Inflammatory macrophage treated with lipopolysaccharide for 1 hour (primary cell): ENCODE measurements around the gene RHEB.

Experiments used
- DNase-seq, 2 donors: peaks; one replicate each; pipeline ENCODE4 v3.0.0-alpha.2; 2020 to 2022

RHEB gene

DNA sequence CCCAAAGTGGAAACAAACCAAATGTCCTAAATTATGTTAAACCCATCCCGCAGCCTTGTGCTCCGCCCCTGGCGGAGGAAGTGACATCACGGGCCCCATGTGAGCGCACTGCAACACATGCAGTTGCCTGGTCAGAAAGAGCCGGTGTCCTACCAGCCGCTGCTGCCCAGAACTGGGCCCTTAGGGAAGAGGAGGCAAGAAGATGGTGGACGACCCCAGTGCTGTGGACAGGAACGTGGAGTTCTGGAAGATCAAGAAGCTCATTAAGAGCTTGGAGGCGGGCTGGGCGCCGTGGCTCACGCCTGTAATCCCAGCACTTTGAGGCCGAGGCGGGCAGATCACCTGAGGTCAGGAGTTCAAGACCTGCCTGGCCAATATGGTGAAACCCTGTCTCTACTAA lies 18.0 kb downstream of the RHEB start:
- no peak for DNase-seq

DNA sequence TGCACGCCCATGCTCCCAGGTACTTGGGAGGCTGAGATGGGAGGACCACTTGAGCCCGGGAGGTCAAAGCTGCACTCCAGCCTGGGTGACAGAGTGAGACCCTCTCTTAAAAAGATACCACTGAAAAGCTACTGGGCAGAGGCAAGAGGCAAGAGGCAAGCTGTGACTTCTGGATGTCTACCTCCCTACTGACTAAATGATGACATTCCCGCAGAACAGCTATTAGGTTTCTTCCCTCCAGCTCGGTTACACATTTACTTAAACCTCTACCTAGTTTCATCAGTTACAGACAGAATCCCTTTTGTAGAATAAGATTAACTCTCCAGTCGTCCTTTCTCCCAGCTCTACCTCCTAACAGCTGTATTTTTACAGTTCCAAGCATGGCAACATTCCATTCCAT lies 21.2 kb downstream of the RHEB start:
- DNase-seq, result no peak

DNA sequence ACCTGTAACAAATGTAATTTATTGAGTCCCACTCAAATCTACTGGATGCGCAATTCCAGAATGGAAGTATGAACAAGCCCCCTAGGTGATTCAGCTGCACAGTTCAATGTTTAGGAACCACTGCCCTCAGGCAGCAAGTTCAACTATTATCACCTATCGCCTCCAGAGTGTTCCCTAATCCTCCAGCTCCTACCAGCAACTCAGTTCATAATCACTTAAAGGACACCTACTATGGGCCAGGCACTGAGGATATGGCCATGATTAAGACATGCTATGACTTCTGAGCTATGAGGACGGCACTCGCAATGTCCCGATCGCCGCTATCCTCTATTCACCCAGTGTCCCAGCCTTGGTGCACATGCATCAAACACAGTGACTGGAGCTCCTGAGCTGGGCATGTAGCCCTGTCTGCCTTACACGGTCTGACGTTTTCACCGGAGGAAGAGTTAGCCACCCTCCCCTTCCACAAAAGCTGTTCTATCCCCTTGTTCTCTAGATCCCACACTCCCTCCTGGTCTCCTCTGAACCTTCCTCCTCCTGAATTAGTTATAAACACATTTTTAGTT lies 22.3 kb downstream of the RHEB start:
- no peak for DNase-seq

DNA sequence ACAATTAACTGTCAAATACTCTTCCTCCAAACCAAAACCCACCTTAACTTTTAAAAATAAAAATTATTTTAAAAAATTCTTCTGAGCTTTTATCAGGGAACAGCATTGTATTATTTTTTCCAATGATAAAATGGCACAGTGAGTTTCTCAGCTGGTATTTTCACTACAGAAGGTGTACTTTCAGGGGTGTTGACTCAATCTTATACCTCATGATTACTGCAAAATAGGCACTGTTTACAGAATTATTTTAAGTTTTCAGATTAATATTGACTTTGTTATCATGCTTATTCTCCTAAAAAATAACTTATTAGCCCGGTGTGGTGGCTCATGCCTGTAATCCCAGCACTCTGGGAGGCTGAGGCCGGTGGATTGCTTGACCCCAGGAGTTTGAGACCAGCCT lies 24.3 kb downstream of the RHEB start:
- DNase-seq, result no peak

DNA sequence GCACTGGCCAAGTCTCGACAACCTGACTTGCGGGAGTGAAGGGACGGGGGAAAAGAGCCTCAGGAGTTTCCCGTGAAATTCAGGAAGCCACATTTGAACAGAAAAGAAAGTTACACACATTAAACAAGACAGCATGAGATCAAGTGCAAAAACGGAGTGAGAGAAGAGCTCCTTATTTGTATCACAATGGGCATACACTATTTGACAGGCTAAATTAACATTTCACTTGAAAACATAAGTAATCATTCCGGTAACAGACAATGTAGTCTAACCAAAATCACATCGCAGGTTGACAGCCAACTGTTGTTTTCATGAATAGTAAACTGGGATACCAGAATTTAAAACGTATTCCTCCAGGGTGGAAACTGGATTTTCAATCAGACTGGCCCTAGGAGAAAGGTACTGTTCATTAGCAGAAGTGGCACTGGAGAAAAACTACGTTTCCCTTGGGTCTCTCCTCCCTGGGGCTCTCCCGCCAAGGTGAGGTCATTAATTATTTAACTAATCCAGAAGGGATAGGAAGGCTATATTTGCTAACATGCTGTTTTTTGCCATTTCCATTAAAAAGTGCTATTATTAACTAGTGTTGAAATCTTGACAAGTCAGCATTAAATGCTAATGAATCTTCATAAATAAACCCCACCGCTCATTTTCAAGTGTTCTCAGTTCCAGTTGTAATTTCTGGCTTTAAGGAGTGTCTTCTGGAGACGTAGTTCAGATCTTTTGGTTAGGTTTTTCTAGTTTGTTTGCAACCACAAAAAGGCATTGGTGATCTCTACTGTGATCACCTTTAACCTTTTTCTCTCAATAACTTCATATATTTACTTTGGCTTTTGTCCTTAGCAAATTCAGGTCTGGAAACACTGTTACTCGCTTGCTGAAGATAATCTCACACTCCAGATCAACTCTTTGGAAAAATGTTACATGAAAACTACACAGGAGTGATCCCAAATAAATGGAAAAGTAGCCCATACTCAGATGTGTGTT lies 25.1 kb downstream of the RHEB start:
- DNase-seq, result no peak

DNA sequence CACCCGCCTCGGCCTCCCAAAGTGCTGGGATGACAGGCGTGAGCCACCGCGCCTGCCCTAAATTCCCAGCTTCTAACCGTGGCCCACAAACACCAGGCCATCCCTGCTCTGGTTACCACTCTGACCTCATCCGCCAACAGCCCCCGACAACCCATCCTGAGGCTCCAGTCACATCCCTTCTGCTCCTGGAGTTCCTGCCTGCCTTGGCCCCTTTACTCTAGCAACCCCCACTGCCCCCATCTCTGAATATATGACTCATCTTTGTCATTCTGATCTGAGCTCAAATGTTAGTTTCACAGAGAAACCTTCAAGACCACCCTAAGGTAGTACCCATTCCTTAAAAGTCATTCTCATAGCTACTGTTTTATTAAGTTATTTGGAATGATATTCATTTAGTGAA lies 26.6 kb downstream of the RHEB start:
- DNase-seq, result no peak

DNA sequence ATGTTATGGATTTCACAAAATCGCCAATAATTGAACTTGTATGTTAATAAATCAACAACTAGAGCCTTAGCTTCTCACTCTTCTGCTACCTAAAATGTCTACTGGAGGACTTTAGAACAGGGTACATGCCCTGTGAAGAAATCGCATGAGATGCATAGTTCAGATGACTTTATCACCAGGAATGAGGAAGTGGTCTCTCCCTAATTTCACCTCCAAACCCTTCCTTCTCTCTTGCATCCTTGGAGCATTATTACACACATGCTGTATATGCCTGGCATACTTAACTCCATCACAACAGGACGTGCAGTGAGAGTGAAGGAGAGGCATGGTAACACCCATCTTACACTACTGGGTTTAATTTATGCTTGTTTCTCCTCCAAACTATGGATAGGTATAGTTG lies 27.8 kb downstream of the RHEB start:
- DNase-seq, result no peak

DNA sequence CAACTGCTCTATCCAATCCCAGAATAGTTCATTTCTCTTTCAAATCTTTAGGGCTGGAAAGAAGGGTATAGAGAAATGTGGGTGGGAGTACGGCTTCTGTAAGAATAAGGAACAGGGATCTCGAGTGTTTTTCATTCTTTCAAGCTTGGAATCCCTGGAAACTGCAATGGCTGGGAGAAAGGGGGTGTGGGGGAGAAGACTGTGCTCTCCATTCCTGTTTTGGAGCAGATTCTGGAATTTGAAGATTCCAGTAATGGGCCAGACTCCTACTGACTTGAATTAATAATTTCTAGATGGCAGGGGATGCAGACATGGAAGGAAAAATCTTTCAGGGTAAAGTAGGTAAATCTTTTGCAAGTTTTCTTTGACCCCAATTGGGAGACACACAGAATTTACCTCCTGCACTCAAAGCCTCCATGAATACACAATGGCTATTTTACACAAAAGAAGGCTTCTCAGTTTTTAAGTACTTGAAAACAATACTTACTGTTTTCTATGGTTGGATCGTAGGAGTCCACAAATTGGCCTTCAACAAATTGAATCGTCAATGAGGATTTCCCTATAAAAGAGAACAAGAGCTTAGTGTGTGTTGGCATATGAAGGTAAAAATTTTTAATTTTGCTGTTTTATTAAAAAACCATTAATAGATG lies 29.1 kb downstream of the RHEB start:
- DNase-seq, result no peak

DNA sequence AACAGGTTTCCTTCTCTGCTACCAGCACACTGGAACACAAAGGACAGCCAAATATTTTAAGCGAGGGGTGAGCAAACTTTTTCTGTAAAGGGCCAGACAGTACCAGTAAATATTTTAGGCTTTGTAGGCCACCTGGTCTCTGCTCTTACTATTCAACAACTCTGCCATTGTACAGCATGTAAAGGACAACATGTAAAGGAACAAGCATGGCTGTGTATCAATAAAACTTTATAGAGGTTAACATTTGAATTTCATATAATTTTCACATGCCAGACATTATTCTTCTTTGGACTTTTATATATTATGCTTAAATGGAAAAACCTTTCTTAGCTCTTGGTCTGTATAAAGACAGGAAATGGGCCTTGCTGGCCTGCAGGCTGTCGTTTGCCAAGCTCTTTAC lies 30.2 kb downstream of the RHEB start:
- no peak for DNase-seq

DNA sequence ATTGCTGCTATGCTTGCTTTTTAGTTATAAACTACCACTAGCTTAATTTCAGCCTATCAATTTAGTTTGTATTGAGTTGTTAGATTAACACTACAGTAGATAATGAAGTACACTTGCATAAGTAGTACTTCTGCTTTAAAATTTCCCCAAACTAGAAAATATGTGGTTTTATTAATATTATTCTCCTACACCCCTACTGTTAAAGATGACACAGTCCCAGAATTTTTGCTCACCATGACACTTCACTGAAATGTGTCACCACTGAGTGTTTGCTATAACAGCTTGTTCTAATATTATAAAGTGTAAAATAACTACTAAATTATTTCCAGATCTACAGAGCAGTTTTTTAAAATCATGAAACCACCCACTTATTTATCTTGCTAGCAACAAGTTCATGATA lies 31.6 kb downstream of the RHEB start:
- DNase-seq, result peak; percentile 66 to 67

DNA sequence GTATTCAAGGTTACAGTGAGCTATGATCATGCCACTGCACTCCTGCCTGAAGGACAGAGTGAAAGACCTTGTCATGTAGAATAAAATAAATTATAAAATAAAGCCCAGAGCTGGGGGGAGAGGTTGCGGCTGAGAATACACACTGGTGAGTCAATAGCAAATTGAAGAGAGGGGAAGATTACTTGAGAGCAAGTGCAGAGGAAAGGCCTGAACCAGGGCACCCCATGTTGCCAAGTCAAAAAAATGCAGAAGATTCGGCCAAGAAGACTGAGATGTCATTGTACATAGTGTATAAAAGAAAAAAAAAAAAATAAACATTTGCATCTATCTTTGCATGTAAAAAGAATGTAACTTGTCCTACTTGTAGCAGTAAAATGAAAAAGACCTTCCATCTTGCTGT lies 32.5 kb downstream of the RHEB start:
- DNase-seq, result no peak

DNA sequence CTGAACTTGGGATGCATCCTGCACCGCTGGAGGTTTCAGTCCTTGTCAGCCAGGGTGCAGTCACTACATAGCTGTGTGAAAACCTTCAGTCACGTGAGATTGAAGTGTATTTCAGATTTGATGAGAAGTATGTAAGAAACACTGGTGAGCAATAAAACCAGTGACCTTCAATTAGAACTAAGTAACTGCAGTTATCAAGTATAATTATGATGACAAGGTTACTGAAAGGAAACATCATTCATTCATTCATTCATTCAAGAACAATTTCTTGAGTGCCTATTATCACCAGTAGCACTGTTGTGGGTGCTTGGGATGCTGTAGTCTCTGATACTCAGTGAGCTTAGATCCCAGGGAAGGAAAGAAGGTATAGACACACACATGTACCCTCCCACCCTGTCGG lies 33.6 kb downstream of the RHEB start:
- no peak for DNase-seq

DNA sequence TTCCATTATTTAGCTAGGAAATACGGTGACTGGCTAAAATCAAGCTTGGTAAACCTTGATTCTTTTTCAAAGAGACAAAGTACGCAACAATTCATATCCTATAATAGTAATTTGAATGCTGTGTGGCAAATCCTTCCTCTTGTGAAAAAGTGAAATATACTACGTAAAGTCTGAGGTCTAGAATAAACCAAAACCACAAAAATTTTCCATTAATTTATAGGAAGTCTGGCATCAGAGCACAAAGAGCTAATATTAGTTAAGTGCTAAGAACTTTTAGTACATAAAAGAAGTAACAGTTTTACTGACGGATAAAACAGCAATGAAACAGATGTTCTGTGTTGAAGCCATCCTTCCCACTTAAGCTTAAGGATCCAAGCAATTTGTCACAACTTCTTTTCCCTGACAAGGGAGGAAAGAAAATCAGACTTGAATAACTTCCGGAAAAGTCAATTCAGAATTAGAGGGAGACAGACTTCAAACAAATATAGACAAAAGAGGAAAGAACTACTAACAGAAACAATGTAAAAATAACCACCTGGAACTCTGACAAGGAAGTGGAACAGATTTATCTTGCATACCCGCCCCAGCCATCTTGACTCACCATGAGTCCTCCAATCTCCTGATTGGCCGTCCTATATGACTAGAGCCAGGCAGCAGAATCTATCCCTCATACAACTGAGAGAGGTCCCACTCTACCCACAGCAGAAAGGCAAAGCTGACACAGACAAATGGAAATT lies 34.6 kb downstream of the RHEB start:
- peak; percentile 45 to 57 for DNase-seq

DNA sequence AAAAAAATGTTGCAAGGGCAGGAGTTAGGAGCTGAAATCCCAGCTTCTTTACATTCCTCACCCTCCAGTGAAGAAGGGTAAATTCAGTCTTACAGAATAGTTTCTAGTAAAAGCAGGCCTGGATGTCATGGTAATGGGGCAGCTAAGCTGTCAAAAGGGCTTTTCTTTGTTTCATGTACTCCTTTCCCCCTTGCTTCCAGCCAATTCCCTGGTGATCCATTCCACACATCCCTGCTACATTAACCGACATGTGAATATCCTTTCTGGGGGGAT lies 36.0 kb downstream of the RHEB start:
- no peak for DNase-seq

DNA sequence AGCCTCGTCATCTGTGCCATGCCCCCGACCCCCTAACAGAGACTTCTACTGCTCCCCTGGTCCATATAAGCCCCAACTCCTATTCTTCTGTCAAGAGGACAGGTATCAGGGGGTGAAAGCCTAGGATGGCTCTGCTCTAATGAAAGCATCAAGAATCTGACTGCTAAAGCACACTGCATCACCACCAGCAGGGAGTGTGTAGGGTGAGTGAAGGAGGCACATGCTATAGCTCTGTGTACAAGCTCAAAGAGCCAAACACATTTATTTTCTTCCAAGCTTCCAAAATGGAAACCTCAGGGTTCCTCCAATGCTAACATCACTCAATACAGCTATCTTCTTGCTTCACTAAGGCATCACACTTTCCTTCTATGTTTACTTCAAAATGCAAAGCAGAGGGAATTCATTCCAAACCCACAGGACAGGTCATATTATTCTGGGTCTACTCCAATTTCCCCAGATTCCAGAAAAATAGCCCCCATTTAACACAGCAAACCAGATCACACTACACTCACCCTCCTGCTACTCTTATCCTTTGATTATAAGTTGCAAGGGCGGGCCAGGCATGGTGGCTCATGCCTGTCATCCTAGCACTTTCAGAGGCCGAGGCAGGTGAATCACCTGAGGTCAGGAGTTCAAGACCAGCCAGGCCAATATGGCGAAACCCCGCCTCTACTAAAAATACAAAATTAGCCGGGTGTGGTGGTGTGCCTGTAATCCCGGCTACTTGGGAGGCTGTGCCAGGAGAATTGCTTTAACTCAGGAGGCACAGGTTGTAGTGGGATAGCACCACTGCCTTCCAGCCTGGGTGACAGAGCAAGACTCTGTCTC lies 36.6 kb downstream of the RHEB start:
- DNase-seq, result no peak

DNA sequence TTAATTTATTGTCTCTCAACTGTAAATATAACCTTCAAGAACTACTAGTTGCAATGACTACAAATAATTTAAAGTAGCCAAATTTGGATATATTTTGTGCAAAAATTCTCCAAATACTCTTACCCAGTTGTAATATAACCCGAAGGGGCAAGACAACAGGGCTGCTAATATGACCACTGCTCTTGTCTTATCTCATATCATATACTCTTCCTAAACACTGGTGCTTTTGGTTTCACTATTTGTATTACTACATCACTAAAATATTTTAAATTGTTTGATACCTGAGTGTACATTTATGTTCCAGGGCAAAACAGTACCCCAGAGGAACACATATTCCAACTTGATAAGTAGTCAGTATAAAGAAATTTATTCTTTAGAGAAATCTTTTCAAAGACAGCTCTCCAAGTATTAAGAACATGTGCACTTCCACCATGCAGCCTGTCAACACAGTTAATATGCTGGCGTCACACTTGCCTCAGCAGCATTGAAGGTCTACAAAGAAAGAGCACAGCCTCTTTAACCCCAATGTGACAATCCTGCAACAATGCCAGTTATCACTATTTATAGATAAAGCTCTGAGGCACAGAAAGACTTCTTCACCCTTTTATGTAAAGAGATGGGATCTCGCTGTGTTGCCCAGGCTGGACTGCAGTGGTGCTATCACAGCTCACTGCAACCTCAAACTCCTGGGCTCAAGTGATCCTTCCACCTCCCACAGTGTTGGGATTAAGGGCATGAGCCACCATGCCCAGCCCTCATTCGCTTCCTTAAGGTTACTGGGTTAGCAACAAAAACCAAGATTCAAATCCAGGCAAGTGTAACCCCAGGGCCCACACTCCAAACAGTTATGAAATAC lies 37.8 kb downstream of the RHEB start:
- DNase-seq, result no peak

DNA sequence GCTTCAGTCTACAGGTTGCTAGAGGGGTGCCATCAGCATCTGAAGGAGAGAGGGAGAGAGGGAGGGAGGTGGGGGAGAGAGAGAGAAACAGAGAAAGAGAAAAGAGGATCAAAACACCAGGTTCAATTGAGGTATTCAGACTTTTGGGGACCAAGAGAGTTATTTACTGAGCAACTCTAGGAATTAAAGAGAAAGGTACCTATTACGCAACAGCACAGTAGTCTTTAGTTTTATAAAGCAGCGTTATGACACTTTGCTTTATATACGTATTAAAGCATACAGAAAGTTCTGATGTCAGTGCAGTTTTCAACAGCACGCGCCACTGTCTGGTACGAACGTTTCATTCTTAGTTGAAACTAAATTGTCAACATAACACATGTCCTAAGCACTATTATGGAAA lies 41.8 kb downstream of the RHEB start:
- no peak for DNase-seq

DNA sequence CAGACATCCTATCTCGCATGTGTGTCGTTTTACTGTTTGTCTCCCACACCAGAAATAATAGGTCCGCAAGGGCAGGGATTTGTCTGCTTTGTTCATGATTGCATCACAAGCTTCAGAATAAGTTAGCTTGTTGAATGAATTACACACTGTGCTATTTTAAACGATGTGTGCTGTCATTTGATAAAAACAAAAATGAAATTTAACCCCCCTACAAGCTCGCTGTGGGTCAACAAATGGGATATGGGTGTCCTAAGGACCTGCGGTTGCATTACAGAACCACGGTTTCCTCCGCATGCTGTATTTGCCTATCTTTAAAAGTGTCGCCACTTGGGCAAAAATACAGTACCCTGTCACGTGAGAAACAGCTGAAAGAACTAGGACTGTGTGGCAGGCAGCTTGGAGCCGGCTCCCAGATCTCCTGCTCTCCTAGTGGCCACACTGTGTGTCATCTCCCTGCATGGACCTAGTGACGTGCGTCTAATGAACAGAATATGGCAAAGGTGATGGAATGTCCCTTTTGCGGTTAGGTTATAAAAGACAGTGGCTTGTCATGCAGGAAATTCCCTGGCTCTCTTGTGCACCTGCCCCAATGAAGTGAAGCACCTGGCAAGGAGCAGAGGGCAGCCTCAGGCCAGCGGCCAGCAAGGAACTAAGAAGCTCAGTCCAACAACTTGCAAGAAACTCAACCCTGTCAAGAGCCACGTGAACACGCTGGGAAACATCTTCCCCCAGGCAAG lies 46.9 kb downstream of the RHEB start:
- DNase-seq, result no peak

DNA sequence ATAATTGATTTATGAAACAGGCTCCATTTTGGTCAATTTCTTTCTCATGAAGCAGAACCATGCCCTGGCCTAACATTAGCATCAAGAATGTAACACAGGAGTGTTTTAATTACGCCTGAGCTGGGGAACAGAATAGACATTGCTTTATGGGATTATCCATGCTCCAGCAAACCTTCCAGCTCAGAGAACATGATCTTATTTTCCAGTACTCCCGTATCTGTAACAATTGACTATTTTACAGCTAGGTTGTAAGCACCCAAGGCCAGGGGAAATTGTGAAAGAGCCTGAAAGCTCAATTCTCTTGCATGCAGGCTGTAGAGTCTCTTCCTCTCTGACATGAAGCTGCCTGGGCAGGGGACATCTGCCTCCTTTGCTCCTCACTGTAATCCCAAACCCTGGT lies 49.0 kb downstream of the RHEB start:
- DNase-seq, result no peak

DNA sequence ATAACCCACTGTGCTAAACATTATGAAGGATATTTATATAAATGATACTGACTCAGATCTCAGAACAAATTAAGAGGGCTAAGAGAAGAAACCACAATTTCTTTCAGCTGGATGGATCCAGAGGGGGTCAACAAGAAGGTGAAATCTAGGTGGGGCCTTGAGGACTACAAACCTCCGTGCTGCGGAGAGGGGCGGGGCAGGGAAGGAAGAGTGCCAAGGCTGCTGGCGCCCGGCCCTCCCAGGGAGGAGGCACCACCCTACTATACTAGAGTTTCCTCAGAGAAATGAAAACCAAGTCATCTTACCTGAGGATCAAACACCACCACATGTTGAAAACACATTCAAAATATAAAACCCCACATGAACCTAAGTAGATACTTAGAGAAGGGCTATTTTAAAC lies 50.4 kb downstream of the RHEB start:
- DNase-seq, result no peak
